NB4 (cell line): ENCODE measurements around the gene IL11.

Source experiments
- DNase-seq: peaks from one replicate; pipeline ENCODE4 v3.0.0; 2010; ENCODE audit warnings: low read depth
- H3K4me3 ChIP-seq: one replicate; pipeline ENCODE4 v1.5.1; 2011; ENCODE audit warnings: mild to moderate bottlenecking, low read depth, low read length, moderate library complexity
- MYC ChIP-seq: IDR thresholded peaks from 2 replicates; pipeline ENCODE4 v1.6.1; 2011; ENCODE audit warnings: low read depth, low read length
- POLR2A ChIP-seq: IDR thresholded peaks from 2 replicates; pipeline ENCODE4 v1.6.1; 2011; ENCODE audit warnings: mild to moderate bottlenecking; ENCODE audit not compliant: insufficient read length; ENCODE audit errors: extremely low read depth
- TF ChIP-seq, protein P1 (sequence below): IDR thresholded peaks from one replicate; pipeline ENCODE4 v1.5.1; 2012; ENCODE audit warnings: low read depth, low read length
- TF ChIP-seq, protein P2 (sequence below): IDR thresholded peaks from 2 replicates; pipeline ENCODE4 v1.6.1; 2011; ENCODE audit warnings: low read depth, low read length

Gene IL11

DNA sequence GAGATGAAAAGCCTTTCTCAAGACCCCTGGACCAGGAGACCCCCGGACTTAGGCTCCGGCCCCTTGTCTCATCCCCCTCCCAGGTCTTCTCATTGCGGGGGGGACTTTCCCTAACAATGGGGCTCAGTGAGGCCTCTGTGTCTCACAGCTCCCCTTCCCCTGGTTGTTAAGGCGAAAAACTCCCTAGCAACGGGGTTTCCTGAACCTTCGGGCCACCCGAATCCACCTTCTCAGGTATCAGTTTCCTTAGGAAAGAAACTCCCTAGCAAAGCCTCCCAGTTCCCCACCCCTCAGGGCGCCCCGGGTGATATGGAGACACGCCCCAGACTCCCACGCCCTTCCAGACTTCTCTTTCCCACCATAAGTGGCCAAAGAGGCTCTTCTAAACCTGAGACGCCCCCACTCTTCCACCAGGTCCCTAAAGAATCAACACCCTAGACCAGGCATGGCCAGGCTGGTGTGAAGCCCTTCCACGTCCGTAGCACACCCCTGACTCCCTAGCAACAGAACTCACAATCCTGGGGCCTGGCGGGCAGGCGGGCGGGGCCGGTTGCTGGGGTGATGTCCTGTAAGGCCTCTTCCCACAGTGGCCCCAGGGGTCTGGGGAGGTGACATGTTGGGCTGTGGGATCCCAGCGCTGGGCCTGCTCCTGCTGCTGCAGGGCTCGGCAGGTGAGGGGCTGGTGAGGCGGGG lies 6.1 kb upstream of the IL11 start, which contains the start of gene TMEM190:
Gene TMEM190 (plus strand): TSS at position 586 of the 693 bp plus-strand sequence. CDS start 28 bp downstream, at position 614.
- DNase-seq, result no peak
- no peak within 1 kb of the TSS for H3K4me3 ChIP-seq
- TF ChIP-seq POLR2A, result no peak
- TF ChIP-seq MYC, result no peak
- TF ChIP-seq, protein P1, sequence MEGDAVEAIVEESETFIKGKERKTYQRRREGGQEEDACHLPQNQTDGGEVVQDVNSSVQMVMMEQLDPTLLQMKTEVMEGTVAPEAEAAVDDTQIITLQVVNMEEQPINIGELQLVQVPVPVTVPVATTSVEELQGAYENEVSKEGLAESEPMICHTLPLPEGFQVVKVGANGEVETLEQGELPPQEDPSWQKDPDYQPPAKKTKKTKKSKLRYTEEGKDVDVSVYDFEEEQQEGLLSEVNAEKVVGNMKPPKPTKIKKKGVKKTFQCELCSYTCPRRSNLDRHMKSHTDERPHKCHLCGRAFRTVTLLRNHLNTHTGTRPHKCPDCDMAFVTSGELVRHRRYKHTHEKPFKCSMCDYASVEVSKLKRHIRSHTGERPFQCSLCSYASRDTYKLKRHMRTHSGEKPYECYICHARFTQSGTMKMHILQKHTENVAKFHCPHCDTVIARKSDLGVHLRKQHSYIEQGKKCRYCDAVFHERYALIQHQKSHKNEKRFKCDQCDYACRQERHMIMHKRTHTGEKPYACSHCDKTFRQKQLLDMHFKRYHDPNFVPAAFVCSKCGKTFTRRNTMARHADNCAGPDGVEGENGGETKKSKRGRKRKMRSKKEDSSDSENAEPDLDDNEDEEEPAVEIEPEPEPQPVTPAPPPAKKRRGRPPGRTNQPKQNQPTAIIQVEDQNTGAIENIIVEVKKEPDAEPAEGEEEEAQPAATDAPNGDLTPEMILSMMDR, result no peak
- TF ChIP-seq, protein P2, sequence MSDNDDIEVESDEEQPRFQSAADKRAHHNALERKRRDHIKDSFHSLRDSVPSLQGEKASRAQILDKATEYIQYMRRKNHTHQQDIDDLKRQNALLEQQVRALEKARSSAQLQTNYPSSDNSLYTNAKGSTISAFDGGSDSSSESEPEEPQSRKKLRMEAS, result no peak

DNA sequence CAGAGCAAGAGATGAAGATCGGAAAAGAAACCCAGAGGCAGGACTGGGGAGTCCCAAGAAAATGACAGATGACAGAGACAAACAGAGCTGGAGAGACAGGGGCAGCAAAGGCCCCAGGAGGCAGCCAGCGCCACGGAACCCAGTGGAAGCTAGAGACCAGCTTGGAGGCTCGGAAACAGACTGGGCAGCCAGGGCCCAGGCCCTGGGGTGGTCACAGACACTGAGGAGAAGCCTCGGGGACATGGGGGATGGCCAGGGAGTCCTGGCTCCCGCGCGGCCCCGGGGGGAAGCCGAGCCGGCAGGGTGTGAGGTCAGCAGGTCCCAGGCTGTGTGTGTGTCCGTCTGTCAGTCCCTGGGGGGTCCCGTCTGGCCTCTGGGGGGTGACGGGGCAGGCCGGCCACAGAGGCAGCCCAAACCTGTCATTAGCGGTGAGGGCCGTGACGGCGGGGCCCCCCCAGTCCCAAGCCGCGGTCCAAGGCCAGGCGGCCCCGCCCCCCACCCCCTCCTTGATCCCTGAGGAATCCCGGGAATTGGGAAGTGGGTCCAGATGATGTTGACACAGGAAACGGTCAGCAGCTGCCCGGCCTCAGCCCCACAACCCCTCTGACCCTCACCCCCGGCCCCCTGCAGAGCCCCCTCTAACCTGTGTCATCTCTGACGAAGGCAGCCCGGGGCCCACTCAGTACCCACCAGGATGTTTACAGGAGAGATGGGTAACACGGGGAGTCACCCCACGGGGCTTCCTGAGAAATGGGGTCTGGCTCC lies 3.9 kb upstream of the IL11 start:
- H3K4me3 ChIP-seq, result no peak overlapping the region
- DNase-seq, result no peak
- TF ChIP-seq, protein P2, result no peak
- no peak for TF ChIP-seq POLR2A
- TF ChIP-seq MYC, result no peak
- TF ChIP-seq, protein P1, result no peak

DNA sequence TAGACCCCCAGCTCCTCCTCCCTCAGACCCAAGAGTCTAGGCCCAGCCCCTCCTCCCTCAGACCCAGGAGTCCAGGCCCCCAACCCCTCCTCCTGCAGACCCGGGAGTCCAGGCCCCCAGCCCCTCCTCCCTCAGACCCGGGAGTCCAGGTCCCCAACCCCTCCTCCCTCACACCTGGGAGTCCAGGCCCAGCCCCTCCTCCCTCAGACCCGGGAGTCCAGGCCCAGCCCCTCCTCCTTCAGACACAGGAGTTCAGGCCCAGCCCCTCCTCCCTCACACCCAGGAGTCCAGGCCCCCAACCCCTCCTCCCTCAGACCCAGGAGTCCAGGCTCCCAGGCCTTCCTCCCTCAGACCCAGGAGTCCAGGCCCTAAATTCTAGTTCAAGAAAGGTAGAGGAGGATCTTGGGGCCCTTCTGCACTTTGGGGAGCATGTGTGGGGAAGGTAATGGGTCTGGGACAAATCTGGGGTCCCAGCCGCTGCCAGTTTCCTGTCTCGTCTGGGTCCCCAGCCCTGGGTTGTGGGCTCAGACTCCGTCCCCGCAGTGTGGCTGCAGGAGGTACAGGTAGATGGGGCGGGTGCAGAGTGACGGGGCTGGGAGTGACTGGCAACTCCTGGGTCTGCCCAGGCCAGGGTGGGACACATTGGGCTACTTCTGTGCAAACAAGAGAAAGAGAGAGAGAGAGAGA lies 3.2 kb upstream of the IL11 start:
- TF ChIP-seq, protein P2, result no peak
- no peak for TF ChIP-seq MYC
- no peak for TF ChIP-seq POLR2A
- TF ChIP-seq, protein P1, result no peak
- no peak for DNase-seq
- H3K4me3 ChIP-seq, result no peak overlapping the region

DNA sequence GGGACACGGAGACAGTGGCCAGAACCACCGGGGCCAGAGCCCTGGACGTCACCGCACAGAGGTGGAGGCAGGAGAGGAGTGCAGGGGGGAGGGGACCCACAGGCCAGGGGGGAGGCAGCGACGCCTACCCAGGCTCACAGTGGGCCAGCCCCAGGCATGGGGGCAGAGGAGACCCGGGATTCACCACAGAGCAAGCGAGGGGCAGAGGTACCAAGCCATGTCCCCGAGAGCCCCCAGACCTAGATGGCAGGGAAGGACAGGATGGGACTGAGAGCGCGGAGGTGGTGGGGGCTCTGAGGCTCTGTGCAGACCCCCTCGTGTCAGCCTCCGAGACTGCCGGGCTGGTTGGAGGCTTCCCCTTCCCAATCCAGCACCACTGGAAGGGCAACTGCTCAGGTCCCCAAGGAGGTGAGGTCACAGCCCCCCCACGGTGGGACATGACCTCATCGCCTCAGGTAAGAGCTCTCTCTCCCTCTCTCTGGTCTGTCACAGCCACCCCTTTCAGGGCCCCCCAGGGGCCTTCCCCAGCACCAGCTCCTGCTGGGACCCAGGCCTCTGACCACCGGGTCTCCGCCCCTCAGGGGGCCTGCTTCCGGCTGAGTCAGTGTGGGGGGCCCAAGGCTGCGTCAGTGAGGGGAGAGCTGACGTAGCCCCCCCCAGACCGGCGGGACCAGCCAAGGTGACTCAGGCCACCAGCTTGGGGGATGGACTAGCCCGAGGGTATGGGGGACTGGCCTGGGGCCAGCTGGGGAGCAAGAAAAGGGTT lies 2.2 kb upstream of the IL11 start:
- peak; percentile 61 for DNase-seq
- no peak overlapping the region for H3K4me3 ChIP-seq
- TF ChIP-seq POLR2A, result no peak
- TF ChIP-seq MYC, result no peak

DNA sequence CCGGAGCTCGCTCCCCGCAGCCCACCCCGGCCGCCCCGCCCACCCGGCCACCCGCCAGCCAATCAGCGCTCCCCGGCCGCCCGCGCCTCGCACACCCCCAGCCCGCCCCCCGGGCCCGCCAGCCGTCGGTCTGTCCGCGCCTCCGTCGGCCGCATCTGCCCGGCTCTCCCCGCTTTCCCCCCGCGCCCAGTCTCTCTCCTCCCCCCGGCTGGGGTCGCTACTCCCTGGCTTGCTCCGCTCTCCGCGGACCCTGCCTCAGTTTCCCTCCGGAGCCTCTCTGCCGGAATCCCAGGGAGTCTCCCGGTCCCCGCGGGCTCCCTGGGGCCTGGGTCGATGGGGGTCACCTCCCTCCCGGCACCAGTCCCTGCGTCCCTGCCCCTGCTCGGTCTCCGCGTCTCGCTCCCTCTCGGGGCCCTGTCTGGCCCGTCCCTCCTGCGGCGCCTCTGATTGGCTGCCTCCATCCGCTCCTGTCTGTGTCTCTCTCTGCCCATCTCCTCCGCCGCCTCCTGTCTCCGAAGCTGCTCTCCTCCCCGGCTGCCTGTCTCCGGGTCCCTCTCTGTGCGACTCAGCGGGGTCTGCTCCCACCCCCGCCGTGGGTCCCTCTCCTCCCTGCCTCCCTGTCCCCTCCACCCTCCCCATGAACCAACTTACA lies 484 bp downstream of the IL11 start:
- no peak overlapping the region for H3K4me3 ChIP-seq
- DNase-seq, result peak; percentile 41
- no peak for TF ChIP-seq POLR2A
- TF ChIP-seq, protein P1, result no peak
- no peak for TF ChIP-seq MYC
- TF ChIP-seq, protein P2, result no peak
